ENCODE data around the gene THADA. TPM values are rescaled to one million over a fixed set of nuclear protein-coding genes. Genes with fewer than 3 reads are reported as not detected.
"Not testable (repeated sequence)": the region's sequence is repeated elsewhere in the genome, so short reads cannot be mapped to it uniquely, and the experiment has no call there.

The THADA gene
- total and polyA plus RNA-seq, 3 experiments from 2014 or later: 12.2 to 48.7 (median 45.8) TPM

GRCh38 chr2:43302182-43302960, 293.5 kb downstream of the THADA start:
- no peaks in the 10 kb centered on the region for H3K27me3 ChIP-seq (ENCODE audit: insufficient read depth, low read length, poor library complexity, severe bottlenecking)
- no peak overlapping the region for H3K4me3 ChIP-seq (ENCODE audit: low read length)
- Mint-ChIP-seq H3K9me3 (no peaks in the 10 kb centered on the region), H3K36me3 (peaks cover 0 to 14% (median 14%) of the 10 kb centered on the region in 3 donors), H3K27ac (no peak overlapping the region), H3K27me3 (peaks cover 0 to 3% of the 10 kb centered on the region in 2 donors), H3K4me1 (peaks cover 2 to 9% (median 4%) of the 10 kb centered on the region in 3 donors), H3K4me3 (no peak overlapping the region)
- no peaks in the 10 kb centered on the region for H3K36me3 ChIP-seq (ENCODE audit: insufficient read depth, low read length)
- H3K9me3 ChIP-seq (ENCODE audit: low read length): no peaks in the 10 kb centered on the region
- no peak overlapping the region for H3K27ac ChIP-seq (ENCODE audit: low read depth, low read length)
- no peak for DNase-seq
- CTCF ChIA-PET: no interaction called here
- POLR2A ChIA-PET: no interaction called here
- no peaks in the 10 kb centered on the region for H3K4me1 ChIP-seq (ENCODE audit: insufficient read depth, low read length)

GRCh38 chr2:43300781-43301583, 294.9 kb downstream of the THADA start:
- DNase-seq: no peak
- Histone ChIP-seq H3K27me3 (ENCODE audit: insufficient read depth, low read length, poor library complexity, severe bottlenecking) (no peaks in the 10 kb centered on the region), H3K36me3 (ENCODE audit: insufficient read depth, low read length) (no peaks in the 10 kb centered on the region), H3K4me3 (ENCODE audit: low read length) (no peak overlapping the region), H3K27ac (ENCODE audit: low read depth, low read length) (no peak overlapping the region), H3K9me3 (ENCODE audit: low read length) (no peaks in the 10 kb centered on the region), H3K4me1 (ENCODE audit: insufficient read depth, low read length) (no peaks in the 10 kb centered on the region)
- Mint-ChIP-seq H3K36me3 (peaks cover 0 to 12% (median 12%) of the 10 kb centered on the region in 3 donors), H3K9me3 (no peaks in the 10 kb centered on the region), H3K4me3 (no peak overlapping the region), H3K27ac (peak overlapping the region in 1 of 8 donors; percentile 57), H3K27me3 (no peaks in the 10 kb centered on the region), H3K4me1 (peaks cover 2 to 9% (median 4%) of the 10 kb centered on the region in 3 donors)
- ChIA-PET POLR2A (no interaction called here), CTCF (no interaction called here)

- Mint-ChIP-seq H3K36me3 (peaks cover 0 to 10% (median 8%) of the 10 kb centered on the region in 3 donors), H3K4me1 (peaks cover 4 to 13% (median 5%) of the 10 kb centered on the region in 3 donors), H3K27me3 (no peaks in the 10 kb centered on the region), H3K27ac (peak overlapping the region in 3 of 8 donors; percentile 60 to 76 (median 70)), H3K9me3 (no peaks in the 10 kb centered on the region), H3K4me3 (no peak overlapping the region)
- no peak overlapping the region for H3K4me3 ChIP-seq (ENCODE audit: low read length)
- no peaks in the 10 kb centered on the region for H3K36me3 ChIP-seq (ENCODE audit: insufficient read depth, low read length)
- no peak for DNase-seq
- CTCF ChIA-PET: no interaction called here
- POLR2A ChIA-PET: no interaction called here
- H3K9me3 ChIP-seq (ENCODE audit: low read length): no peaks in the 10 kb centered on the region
- H3K4me1 ChIP-seq (ENCODE audit: insufficient read depth, low read length): no peaks in the 10 kb centered on the region
- no peak overlapping the region for H3K27ac ChIP-seq (ENCODE audit: low read depth, low read length)
- H3K27me3 ChIP-seq (ENCODE audit: insufficient read depth, low read length, poor library complexity, severe bottlenecking): no peaks in the 10 kb centered on the region
Measured at GRCh38 chr2:43300222-43300621, 295.6 kb downstream of the THADA start.

DNA sequence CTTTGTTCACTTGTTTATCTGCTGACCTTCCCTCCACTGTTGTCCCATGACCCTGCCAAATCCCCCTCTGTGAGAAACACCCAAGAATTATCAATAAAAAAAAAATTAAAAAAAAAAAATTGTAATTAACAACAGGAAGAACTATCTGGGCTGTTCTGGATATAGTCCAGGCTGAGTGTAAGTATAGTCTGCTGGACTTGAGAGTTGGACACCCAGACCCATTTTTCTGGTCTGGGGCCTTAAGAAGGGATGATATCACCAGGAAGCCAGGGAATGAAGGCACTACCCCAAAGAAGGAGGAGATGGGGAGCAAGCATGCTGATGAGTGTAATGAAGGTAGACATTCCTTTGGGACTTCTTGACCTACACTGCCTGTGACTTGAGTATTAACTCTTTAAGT, 297.3 kb downstream of the THADA start:
- POLR2A ChIA-PET: no interaction called here
- H3K36me3 ChIP-seq (ENCODE audit: insufficient read depth, low read length): no peaks in the 10 kb centered on the region
- no peaks in the 10 kb centered on the region for H3K27me3 Mint-ChIP-seq

GRCh38 chr2:43297740-43298139, 298.1 kb downstream of the THADA start:
- H3K9me3 Mint-ChIP-seq; H3K36me3 Mint-ChIP-seq; H3K27ac Mint-ChIP-seq; CTCF ChIA-PET; H3K9me3 ChIP-seq (ENCODE audit: low read length); H3K4me1 ChIP-seq (ENCODE audit: insufficient read depth, low read length); H3K27me3 Mint-ChIP-seq; H3K27ac ChIP-seq (ENCODE audit: low read depth, low read length); DNase-seq; H3K4me3 ChIP-seq (ENCODE audit: low read length); POLR2A ChIA-PET; H3K27me3 ChIP-seq (ENCODE audit: insufficient read depth, low read length, poor library complexity, severe bottlenecking); H3K36me3 ChIP-seq (ENCODE audit: insufficient read depth, low read length); H3K4me3 Mint-ChIP-seq: not testable (repeated sequence)
- peaks cover 18 to 22% (median 22%) of the 10 kb centered on the region in 3 donors for H3K4me1 Mint-ChIP-seq

More for the DNA sequence above, 297.3 kb downstream of the THADA start:
- Histone ChIP-seq H3K4me1 (ENCODE audit: insufficient read depth, low read length) (no peaks in the 10 kb centered on the region), H3K27me3 (ENCODE audit: insufficient read depth, low read length, poor library complexity, severe bottlenecking) (no peaks in the 10 kb centered on the region), H3K27ac (ENCODE audit: low read depth, low read length) (no peak overlapping the region), H3K9me3 (ENCODE audit: low read length) (no peaks in the 10 kb centered on the region), H3K4me3 (ENCODE audit: low read length) (no peak overlapping the region)
- CTCF ChIA-PET: no interaction called here
- Mint-ChIP-seq H3K36me3 (peaks cover 0 to 6% (median 2%) of the 10 kb centered on the region in 3 donors), H3K4me1 (peaks cover 20 to 22% (median 22%) of the 10 kb centered on the region in 3 donors), H3K9me3 (no peaks in the 10 kb centered on the region), H3K27ac (no peak overlapping the region), H3K4me3 (no peak overlapping the region)
- no peak for DNase-seq

DNA sequence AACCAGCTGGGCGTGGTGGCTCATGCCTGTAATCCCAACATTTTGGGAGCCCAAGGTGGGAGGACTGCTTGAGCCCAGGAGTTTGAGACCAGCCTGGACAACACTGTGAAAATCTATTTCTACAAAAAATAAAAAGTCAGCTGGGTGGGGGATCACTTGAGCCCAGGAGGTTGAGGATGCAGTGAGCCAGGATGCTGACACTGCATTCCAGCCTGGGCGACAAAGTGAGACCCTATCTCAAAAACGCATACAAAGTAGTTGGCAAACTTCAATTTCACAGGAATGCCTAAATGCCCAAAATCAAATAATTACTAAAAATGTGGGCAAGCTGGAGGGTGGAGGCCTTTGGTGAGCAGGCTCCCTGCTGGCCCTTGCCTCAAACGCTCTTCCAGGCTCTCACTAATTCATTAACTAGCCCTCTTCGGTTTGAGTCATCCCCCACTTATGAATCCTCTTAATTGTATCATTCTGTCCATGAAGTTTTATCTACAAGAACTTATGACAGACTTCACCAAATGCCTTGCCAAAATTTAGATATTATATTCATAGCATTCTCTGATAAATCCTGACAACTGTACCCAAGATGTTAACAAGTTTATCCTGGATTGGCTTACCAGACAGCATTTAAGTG, 300.8 kb downstream of the THADA start:
- no peak for DNase-seq
- Histone ChIP-seq H3K27ac (ENCODE audit: low read depth, low read length) (no peak overlapping the region), H3K4me3 (ENCODE audit: low read length) (no peak overlapping the region), H3K27me3 (ENCODE audit: insufficient read depth, low read length, poor library complexity, severe bottlenecking) (no peaks in the 10 kb centered on the region), H3K4me1 (ENCODE audit: insufficient read depth, low read length) (no peaks in the 10 kb centered on the region), H3K9me3 (ENCODE audit: low read length) (no peaks in the 10 kb centered on the region), H3K36me3 (ENCODE audit: insufficient read depth, low read length) (peaks cover 15% of the 10 kb centered on the region)
- H3K4me3 Mint-ChIP-seq: no peak overlapping the region
- H3K36me3 Mint-ChIP-seq: peaks cover 8 to 31% (median 15%) of the 10 kb centered on the region in 3 donors
- ChIA-PET CTCF (no interaction called here), POLR2A (no interaction called here)
- no peaks in the 10 kb centered on the region for H3K27me3 Mint-ChIP-seq
- H3K9me3 Mint-ChIP-seq: no peaks in the 10 kb centered on the region
- H3K27ac Mint-ChIP-seq: peak overlapping the region in 2 of 8 donors; percentile 17 to 29
- H3K4me1 Mint-ChIP-seq: peaks cover 16 to 20% (median 19%) of the 10 kb centered on the region in 3 donors

- DNase-seq: no peak
- POLR2A ChIA-PET: no interaction called here
- no peak overlapping the region for H3K4me3 Mint-ChIP-seq
Measured at GRCh38 chr2:43293744-43294695, 301.8 kb downstream of the THADA start.

More at GRCh38 chr2:43293744-43294695, 301.8 kb downstream of the THADA start:
- Histone ChIP-seq H3K4me3 (ENCODE audit: low read length) (no peak overlapping the region), H3K27me3 (ENCODE audit: insufficient read depth, low read length, poor library complexity, severe bottlenecking) (no peaks in the 10 kb centered on the region), H3K4me1 (ENCODE audit: insufficient read depth, low read length) (no peaks in the 10 kb centered on the region), H3K9me3 (ENCODE audit: low read length) (no peaks in the 10 kb centered on the region), H3K36me3 (ENCODE audit: insufficient read depth, low read length) (peaks cover 17% of the 10 kb centered on the region), H3K27ac (ENCODE audit: low read depth, low read length) (peak overlapping the region; percentile 33)
- no peaks in the 10 kb centered on the region for H3K9me3 Mint-ChIP-seq
- H3K27me3 Mint-ChIP-seq: no peaks in the 10 kb centered on the region
- peaks cover 16 to 20% (median 19%) of the 10 kb centered on the region in 3 donors for H3K4me1 Mint-ChIP-seq
- peak overlapping the region in 7 of 8 donors; percentile 1 to 77 (median 51) for H3K27ac Mint-ChIP-seq
- CTCF ChIA-PET: no interaction called here
- H3K36me3 Mint-ChIP-seq: peaks cover 11 to 38% (median 19%) of the 10 kb centered on the region in 3 donors

Measured in CD8-positive, alpha-beta memory T cell (primary cell).